Activated CD4-positive, CD25-positive, alpha-beta regulatory T cell treated with anti-CD3 and anti-CD28 coated beads, Interleukin-2, amount 50 U/mL, for 72 hours (primary cell): ENCODE measurements around the gene MAEA.
"Not testable (repeated sequence)": the region's sequence is repeated elsewhere in the genome, so short reads cannot be mapped to it uniquely, and the experiment has no call there.

Experiments used
- DNase-seq: peaks from one replicate; pipeline ENCODE4 v3.0.0; 2021

MAEA gene

GRCh38 chr4:1324443-1325175, 34.9 kb downstream of the MAEA start:
- not testable (repeated sequence) for DNase-seq

GRCh38 chr4:1325176-1325480, 35.4 kb downstream of the MAEA start:
- no peak for DNase-seq

GRCh38 chr4:1325681-1326635, 36.3 kb downstream of the MAEA start:
- no peak for DNase-seq

- no peak for DNase-seq
Observed at GRCh38 chr4:1326751-1327525, 37.2 kb downstream of the MAEA start.

GRCh38 chr4:1327526-1328266, 38.0 kb downstream of the MAEA start:
- no peak for DNase-seq

GRCh38 chr4:1328267-1329155, 38.8 kb downstream of the MAEA start:
- DNase-seq = no peak

GRCh38 chr4:1329408-1330371, 40.0 kb downstream of the MAEA start:
- no peak for DNase-seq

- no peak for DNase-seq
Observed at GRCh38 chr4:1330761-1331590, 41.3 kb downstream of the MAEA start.

- no peak for DNase-seq
Observed at GRCh38 chr4:1331591-1332353, 42.1 kb downstream of the MAEA start.

- no peak for DNase-seq
Observed at GRCh38 chr4:1332686-1333085, 43.0 kb downstream of the MAEA start.

- DNase-seq = no peak
Observed at GRCh38 chr4:1333256-1333655, 43.6 kb downstream of the MAEA start.

- not testable (repeated sequence) for DNase-seq
Observed at GRCh38 chr4:1333851-1334578, 44.3 kb downstream of the MAEA start.

GRCh38 chr4:1334579-1334895, 44.8 kb downstream of the MAEA start:
- no peak for DNase-seq

- not testable (repeated sequence) for DNase-seq
Observed at GRCh38 chr4:1335193-1335883, 45.6 kb downstream of the MAEA start.

GRCh38 chr4:1336088-1336491, 46.4 kb downstream of the MAEA start:
- no peak for DNase-seq

GRCh38 chr4:1337376-1337831, 47.7 kb downstream of the MAEA start:
- DNase-seq = no peak
